ENCODE measurements around the gene CTDSP2.
"Not testable (repeated sequence)": the region's sequence is repeated elsewhere in the genome, so short reads cannot be mapped to it uniquely, and the experiment has no call there.

The CTDSP2 gene

DNA sequence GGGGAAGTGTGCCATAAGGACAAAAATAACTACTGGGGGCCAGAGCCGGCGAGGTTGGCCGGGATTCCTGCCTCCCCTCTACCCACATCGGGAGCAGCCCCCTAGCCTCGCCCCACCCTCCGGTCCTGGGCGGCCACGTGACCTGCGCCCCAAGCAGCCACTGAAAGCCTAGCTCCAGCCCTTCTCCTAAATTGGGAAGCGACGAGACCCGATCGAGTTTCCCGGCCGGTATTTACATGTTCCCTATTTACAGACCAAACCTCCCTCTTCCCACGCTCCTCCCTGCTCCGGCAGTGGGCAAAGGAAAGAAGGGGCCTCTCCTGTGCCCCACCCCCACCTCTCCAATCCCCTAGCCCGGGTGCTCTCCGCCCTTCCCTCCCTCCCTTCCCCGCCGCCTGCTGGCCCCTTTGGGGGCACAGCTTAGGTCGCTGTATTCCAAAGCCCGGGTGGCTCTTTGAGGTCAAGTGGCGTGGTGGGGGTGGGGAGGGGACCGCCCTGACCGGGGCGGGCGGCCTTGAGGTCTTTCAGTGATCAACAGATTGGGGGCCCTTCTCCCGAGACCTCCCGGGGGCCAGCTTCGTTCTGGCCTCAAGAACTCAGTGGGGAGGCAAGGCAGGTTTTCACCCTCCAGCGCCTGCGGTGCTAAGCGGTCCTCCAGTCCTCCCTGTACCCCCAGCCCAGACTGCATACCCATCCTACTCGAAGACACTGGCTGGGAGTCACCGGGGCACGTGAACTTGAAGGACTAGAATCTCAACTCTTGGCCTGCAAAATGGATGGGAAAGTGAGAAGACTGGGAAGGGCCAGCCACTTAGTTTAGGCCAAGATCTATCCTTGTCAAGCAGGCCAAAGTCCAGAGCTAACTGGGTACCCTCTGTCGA lies 6.3 kb upstream of the CTDSP2 start:
- DNase-seq (ENCODE audit: low read depth) = no peak

DNA sequence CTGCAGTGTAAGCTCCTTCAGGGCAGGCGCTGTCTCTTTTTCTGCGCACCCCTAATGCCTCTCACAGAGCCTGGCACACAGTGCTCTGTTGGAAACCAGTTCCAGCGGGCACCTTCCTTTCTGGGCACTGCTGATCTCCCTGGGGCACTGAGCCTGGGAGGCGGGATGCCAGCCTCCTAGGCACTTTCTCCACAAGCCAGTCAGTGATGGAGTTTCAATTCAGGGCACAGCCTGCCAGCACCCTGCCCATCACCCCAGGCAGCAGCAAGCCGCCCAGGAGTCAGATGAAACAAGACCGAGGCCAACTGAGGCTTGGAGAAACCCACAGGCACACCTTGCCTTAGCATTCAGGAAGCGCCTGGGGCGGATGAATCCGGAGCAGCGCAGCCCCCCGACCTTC lies 5.7 kb upstream of the CTDSP2 start:
- DNase-seq (ENCODE audit: low read depth) = no peak

- DNase-seq (ENCODE audit: low read depth) = no peak
Observed at GRCh38 chr12:57851552-57851951, 5.0 kb upstream of the CTDSP2 start.

GRCh38 chr12:57850854-57851430 lies 4.4 kb upstream of the CTDSP2 start:
- DNase-seq (ENCODE audit: low read depth) = no peak

GRCh38 chr12:57849447-57849846 lies 2.9 kb upstream of the CTDSP2 start:
- DNase-seq (ENCODE audit: low read depth) = not testable (repeated sequence)

DNA sequence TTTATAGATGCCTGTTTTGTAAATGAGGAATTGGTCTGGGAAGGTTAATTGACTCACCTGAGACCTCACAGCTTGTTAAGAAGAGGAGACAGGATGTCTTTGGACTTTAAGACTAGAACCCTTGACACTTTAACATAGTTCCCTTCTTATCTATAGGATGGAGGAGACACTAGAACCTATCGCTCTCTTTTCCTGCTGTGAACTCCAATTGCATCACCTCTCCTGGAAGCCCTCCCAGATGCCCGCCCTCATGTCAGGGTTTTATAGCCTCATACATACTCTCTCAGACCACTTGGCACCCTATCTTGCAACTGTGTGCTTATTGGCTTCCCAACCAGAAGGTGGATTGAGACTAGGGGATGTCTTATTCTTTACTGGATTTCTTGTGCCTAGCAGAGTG lies 2.5 kb upstream of the CTDSP2 start:
- no peak for DNase-seq (ENCODE audit: low read depth)

- no peak for DNase-seq (ENCODE audit: low read depth)
Observed at GRCh38 chr12:57848208-57848607, 1.7 kb upstream of the CTDSP2 start.

GRCh38 chr12:57846285-57846576 lies 298 bp downstream of the CTDSP2 start:
- no peak for DNase-seq (ENCODE audit: low read depth)

DNA sequence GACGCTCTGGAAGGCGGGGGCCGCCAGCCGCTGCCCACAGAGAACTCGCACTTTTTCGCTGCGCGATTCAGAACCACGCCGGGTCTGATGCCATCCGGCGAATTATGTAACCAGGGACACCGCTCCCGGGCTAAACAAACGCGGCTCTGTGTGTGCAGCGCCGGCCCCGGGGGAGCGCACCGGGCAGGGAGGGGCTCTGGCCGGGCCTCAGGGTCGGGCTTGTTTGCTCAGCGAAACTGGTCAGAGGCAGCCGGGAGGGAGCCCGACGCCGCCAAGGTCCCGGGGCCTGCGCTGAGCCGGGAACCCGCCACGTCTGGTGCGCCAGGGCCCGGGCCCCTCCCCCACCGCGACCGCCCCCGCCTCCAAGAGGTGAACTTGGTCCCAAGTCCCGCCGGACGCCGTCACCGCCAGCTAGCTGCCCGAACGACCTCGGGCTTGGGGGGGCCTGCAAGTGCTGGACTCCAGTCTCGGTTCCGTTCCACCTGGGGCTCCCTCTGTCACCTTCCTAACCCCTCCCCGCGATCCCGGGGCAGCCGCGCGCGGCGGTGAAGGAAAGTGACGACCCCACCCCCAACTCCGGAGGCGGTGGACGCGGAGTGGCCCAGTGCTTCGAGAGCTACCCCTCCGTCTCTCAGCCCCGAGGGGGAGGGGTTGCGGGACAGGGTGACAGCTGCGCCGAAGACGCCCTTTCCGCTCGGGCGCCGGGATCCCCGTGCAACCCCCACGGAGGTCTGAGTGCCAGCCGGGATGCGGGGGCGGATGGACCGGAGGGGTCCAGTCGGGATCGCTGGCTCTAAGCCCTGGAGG lies 848 bp downstream of the CTDSP2 start:
- peak; percentile 40 for DNase-seq (ENCODE audit: low read depth)

DNA sequence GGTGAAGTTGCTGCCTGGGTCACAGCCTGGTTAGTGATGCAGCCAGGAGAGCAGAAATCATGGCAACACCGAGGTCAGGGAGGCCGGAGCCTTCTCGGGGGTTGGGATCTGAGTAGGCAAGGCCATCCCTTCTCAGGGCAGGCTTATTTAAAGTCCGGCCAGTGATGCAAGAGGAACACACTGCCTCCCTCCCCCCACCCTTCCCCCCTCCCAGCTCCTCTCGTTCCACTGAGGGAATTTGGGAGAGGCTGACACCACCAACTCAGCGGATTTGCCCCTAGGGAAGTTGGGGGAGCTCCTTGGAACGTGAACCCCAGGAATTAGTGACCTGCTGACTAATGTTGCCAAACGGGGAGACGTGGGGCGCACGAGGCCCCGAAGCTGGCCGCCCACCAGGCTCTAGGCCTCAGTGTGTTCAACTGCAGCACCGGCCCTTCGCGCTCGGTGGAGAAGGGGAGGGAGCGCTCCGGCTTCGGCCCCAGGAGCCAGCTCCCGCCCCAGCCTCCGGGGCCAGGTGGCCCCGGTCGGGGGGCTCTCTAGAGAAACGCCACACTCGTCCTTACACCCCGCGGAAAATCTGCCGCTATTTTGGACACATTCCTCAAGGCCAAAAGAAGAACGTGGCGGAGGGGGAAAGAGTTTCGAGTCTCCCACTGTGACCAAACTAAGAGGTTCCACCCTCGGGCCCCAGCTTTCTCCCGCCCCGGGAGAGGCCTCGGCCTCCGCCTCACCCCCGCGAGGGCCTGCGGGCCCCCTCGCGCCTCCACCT lies 1.6 kb downstream of the CTDSP2 start:
- DNase-seq (ENCODE audit: low read depth) = no peak

GRCh38 chr12:57842342-57843294 lies 3.9 kb downstream of the CTDSP2 start:
- DNase-seq (ENCODE audit: low read depth) = no peak

- DNase-seq (ENCODE audit: low read depth) = no peak
Observed at GRCh38 chr12:57841445-57841844, 5.1 kb downstream of the CTDSP2 start.

- DNase-seq (ENCODE audit: low read depth) = no peak
Observed at GRCh38 chr12:57840726-57841125, 5.8 kb downstream of the CTDSP2 start.

DNA sequence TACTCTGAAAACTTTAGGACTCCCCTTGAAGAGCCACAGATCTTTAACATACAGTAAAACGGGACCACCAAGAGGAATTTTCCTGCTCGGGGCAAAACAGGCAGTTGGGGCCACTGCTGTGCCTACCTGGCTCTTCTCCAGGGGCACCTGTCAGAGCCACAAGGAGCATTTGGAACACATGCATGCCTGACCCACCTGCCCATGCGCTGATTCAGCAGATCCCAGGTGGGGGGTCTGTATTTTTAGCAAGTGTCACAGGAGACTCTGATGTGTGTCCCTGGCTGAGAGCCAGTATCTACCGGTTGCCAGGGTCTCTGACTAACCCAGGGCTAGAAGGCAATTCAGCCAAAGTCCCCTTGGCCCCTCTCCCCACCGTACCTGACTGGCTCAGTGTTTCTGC lies 6.5 kb downstream of the CTDSP2 start:
- DNase-seq (ENCODE audit: low read depth) = no peak

DNA sequence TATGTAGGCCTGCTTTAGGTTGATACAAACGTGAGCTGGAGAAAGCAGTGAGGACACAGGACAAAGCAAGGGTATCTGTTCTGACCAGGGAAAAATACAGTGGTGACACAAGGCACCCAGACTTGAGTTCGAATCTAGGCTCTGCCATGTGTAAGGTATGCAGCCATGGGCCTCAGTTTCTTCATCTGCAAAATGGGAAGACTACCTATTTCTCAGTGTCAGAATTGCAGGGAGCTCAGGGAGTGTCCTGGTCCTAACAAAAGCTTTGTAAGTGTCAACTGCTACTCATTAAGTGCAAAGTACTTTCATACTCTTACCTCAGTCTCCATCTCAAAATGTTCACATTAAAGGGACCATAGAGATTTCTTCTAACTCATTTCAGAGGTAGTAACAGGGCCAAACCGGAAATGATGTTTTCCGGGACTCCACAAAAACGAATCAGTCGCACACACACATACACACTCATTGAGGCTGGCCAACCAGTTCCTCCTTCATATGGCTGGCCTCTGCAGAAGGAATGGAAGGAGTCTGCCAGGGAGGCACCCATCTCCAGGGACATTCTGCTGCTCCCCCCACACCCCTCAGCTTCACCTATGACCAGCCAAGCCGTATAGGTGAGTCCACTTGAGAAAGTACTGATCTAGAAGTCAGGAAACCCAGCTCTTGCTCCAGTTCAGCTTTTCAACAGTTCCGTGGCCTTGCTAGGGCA lies 7.8 kb downstream of the CTDSP2 start:
- no peak for DNase-seq (ENCODE audit: low read depth)

- peak; percentile 16 for DNase-seq (ENCODE audit: low read depth)
Observed at GRCh38 chr12:57837864-57838562, 8.5 kb downstream of the CTDSP2 start.

DNA sequence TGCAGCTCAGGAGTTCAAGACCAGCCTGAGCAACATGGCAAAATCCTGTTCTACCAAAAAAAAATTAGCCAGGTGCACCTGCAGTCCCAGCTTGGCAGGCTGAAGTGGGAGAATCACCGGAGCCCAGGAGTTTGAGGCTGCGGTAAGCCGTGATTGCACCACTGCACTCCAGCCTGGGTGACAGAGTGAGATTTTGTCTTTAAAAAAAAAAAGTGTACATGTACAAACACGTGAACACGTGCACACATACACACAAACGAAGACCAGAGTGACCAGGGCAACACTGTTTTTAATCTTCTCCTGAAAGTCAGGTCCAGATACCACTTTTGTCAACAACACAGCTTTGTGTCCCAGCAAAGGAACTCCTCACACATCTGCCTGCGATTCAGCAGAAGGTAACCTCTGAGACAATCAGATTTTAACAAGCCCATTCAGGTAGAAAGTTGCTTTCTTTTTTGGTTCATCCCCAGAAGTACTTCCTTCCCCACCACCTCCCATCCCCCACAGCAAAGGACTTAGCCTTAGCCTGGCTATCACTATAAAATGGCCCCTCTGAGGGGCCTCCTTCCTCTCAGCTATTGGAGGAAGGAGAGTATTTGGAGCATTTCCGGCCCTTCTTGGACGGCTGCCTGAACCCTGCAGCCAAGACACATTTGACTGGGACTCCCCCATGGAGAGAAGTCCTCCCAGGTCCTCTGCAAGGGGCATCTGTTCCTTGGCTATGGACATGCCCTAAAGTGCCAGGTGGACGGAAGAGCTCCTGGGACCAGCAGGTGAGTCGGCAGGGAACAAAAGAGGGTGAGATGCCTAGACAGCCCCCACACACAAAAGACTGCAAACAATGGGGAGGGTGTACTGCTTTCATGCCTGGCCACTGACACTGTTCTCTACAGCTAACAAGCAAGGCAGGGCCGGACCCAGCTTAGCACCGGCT lies 9.8 kb downstream of the CTDSP2 start:
- DNase-seq (ENCODE audit: low read depth) = peak; percentile 19

GRCh38 chr12:57835366-57836288 lies 10.9 kb downstream of the CTDSP2 start:
- DNase-seq (ENCODE audit: low read depth) = no peak

Data from T-helper 22 cell (primary cell).